ENCODE results near the gene SMIM45.

DNA sequence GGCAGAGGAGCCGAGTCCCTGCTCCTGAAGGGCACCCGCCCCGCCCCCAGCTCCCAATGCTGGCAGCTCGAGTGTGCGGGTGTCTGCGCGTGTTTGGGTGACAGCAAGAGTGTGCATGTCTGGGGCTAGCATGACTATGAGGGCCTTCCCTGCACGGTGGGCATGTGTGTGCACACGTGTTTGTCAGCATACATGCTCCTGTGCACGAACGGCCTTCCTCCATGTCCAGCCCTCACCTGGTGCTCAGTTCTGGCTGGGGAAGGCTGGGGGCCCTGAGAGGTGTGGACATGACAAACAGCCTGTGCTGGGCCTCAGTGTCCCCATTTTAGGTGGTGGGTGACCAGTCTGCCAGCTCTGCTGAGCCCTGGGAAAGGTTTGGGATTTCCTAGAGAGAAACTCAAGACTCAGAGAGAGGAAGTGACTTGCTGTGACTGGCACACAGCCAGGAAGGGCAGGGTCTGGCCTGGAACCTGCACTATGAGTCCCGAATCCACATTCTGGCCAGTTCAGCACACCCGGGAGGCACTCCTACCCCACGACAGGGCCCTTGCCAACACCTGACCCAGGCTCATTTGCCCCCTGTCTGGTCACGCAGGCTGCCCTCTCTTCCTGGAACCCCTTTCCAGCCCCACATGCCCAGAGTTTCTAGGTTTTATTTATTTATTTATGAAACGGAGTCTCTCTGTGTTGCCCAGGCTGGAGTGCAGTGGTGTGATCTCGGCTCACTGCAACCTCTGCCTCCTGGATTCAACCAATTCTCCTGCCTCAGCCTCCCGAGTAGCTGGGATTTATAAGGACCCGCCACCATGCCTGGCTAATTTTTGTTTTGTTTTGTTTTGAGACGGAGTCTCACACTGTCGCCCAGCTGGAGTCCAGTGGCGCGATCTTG is 33.8 kb upstream of the SMIM45 start:
- TF ChIP-seq POLR2A (IDR thresholded peaks at IDR 0.05) (no peak), CTCF (IDR thresholded peaks at IDR 0.05) (no peak)

All from uterus (tissue), 2 donors.